T-helper 22 cell (primary cell): ENCODE measurements around the gene MAP4K2.

Experiments used
- DNase-seq: peaks from one replicate; pipeline ENCODE4 v3.0.0-alpha.2; 2020; ENCODE audit warnings: low read depth

MAP4K2 gene

DNA sequence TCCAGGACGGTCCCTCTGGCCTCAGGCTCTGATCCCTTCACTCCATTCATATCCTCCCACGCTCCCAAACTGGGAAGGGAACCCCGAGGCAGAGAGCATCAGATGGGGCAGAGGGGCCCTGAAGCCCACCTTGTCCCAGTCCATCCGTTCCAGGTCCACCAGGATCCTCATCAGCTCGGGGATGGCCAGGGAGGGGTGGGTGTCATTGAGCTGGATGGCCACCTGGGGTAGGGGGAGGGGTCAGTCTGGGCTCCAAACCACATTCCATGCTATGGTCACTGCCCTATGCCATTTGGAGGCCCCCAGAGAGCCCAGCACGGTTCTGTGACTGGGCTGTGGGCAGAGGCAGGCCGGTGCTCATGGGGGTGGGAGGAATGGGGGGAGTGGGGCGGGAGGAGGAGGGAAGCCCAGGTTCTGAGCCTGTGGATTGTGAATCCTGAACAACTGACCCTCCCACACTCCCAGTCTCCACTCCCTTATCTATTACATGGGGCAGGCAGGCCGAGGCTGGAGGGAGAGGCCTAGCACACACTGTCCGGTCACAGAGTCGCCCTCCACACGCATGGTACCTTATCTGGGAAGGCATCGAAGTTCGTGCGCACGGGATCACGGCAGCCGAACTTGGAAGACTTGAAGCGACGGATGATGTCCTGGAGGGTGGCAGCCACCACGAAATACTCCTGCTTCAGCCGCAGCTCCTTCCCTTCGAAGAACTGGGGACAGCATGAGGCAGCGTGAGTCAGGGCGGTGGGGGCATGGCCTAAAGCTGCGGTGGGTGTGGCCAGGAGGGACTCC is 48.7 kb downstream of the MAP4K2 start:
- no peak for DNase-seq

DNA sequence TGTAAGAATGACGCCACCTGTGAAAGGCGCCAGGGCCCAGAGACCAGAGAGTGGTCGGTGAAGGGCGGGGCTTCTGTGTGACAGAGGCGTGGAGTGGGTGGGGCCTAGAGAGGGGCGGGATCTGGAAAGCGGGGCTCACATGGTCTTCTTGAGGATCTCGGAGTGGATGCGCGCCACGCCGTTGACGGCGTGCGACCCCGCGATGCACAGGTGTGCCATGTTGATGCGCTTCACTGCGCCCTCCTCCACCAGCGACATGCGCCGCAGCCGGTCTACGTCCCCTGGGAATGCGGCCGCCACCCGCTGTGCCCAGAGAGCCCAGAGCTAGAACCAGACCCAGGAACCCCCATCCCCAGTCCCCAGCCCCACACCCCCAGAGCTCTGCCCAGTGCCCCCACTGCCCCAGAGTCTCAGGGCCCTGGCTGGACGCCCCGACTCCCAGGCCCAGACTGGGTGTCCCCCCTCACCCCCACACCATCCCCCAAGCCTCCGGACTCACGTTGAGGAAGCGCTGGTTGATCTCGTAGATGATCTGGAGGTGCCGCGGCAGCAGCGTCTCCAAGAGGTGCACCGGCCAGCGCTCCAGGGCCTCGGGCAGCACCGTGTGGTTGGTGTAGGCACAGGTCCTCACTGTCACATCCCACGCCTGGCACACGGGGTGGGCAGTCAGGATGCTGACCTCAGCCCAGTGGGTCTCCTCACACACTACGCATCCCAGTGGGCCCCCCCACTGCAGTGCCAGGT is 49.5 kb downstream of the MAP4K2 start:
- DNase-seq: no peak

- DNase-seq: no peak
These were observed 50.0 kb downstream of the MAP4K2 start for GRCh38 chr11:64753019-64753379.

- no peak for DNase-seq
These were observed 50.6 kb downstream of the MAP4K2 start for GRCh38 chr11:64752175-64752970.

GRCh38 chr11:64751580-64751979 is 51.4 kb downstream of the MAP4K2 start:
- no peak for DNase-seq

- DNase-seq: no peak
These were observed 51.9 kb downstream of the MAP4K2 start for GRCh38 chr11:64751136-64751535.

DNA sequence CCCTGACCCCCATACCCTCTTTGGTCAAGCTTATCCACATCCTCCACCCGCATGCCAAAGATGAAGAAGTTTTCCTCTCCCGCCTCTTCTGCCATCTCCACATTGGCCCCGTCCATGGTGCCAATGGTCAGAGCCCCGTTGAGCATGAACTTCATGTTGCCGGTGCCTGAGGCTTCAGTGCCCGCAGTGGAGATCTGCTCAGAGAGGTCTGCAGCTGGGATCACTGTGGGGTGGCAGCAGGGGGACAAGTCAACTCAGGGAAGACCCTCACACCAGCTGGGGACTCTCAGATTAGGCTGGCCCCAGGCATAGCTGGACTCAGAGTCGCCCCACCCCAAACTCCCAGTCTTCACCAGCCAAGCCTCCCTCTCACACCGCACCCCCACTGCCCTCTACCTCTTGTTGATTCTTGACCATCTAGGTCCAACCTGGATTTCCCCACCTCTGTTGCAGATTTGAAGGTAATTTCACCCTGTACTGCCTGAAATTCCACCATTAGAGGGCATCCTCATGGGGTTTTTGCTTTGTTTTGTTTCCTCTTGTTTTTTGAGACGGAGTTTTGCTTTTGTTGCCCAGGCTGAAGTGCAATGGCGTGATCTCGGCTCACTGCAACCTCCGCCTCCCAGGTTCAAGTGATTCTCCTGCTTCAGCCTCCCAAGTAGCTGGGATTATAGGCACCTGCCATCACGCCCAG is 52.5 kb downstream of the MAP4K2 start:
- DNase-seq: no peak

GRCh38 chr11:64747961-64748665 is 54.9 kb downstream of the MAP4K2 start:
- no peak for DNase-seq

DNA sequence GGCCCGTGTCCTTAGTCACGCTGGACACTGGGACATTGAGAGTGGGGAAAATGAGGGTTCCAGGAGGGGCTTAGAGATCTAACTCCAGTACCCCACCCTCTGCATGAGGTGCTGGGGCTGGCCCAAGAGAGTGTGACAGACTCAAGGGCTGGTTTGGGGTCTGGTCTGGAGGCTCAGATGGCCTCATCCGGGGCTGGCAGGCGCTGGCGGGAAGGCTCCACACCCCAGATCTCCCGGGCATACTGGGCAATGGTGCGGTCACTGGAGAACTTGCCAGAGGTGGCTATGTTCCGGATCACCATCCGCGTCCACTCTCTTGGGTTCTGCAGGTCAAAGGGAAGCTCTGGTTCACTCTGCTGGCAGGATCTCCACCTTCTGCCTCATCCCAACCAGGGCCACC is 56.5 kb downstream of the MAP4K2 start:
- no peak for DNase-seq

GRCh38 chr11:64745521-64746328 is 57.3 kb downstream of the MAP4K2 start:
- DNase-seq: peak; percentile 67

DNA sequence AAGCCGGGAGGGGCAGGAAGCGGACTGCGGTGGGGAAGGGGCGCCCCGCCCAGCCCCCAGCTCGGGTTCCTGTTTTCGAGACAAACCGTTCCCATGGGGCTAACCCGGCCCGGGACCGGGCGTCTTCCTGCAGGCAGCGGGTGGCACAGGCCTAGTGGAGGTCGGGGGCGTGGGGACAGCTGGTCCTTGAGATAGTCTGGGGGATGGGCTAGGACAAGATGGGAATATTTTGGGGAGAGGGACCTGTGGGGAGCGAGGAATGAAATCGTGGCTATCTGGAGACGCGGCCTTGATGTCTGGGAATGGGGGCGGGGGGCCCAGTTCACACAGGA is 57.9 kb downstream of the MAP4K2 start:
- DNase-seq: peak; percentile 80

DNA sequence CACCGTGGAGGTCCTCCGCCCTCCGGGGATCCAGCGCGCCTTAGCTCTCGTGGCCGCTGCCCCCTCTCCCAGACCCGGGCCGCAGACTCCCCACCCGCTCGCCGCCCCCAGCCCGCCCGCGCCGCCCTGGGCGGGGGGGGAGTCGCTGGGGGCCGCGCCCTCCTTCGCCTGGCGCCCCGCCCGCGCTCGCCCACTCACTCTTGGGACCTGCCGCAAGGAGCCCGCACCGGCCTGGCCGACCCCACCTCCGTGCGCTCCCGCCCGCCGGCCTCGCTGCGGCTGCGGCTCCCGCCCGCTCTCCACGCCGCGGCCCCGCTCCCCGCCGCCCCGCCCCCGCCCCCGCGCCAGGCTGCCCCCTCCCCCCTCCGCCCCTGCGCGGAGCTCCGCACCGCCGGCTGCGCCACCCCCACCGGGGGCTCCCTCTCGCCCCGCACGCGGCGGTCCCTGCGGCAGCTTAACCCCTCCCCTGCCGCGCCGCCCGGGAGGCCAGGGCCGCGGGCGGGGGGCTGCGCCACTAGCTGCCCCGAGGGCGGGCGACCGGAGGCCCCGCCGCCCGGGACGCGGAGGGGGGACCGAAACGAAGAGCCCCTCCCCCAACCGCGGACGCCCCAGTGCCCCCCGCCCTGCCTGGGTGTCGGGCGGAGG is 58.3 kb downstream of the MAP4K2 start:
- DNase-seq: peak; percentile 35

GRCh38 chr11:64743591-64744543 is 59.1 kb downstream of the MAP4K2 start, which contains the start of gene RASGRP2:
Gene RASGRP2, minus strand, starts transcription at chr11:64744142. Its CDS starts 1,276 bp downstream, at chr11:64742866.
- DNase-seq: peak; percentile 71

DNA sequence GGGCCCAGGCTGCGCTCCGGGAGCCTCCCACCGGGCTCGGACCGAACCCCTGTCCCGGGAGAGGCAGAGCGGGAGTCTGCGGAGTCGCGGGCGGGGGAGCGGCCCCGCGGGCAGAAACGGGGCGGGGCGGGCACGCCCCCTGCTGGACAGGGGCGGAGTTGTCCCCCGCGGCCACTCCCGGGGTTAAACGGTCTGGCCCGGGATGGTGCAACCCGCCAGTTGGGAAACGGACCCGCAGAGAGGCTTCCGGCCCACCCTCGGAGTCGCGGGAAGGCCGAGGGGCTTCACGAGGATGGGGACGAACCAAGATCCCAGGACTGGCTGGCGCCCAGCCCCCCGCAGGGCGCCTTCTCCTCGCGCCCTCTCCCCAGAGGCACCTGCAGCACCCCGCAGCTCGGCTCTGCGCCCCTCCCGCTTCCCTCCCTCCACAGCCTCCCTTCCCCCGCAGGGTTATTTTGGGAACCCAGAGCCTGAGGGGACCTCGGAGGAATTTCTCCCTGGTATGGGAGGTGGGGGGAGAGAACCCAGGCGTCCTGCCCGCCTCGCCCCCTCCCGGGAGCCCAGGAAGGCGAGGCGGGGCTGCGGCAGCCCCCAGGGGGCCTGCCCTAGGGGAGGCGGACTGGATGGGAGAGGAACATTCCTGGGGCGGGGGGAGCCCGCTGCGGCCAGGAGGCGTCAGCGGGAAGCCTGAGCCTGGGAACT is 60.0 kb downstream of the MAP4K2 start:
- peak; percentile 45 for DNase-seq

- DNase-seq: no peak
These were observed 60.7 kb downstream of the MAP4K2 start for GRCh38 chr11:64742087-64742888.

DNA sequence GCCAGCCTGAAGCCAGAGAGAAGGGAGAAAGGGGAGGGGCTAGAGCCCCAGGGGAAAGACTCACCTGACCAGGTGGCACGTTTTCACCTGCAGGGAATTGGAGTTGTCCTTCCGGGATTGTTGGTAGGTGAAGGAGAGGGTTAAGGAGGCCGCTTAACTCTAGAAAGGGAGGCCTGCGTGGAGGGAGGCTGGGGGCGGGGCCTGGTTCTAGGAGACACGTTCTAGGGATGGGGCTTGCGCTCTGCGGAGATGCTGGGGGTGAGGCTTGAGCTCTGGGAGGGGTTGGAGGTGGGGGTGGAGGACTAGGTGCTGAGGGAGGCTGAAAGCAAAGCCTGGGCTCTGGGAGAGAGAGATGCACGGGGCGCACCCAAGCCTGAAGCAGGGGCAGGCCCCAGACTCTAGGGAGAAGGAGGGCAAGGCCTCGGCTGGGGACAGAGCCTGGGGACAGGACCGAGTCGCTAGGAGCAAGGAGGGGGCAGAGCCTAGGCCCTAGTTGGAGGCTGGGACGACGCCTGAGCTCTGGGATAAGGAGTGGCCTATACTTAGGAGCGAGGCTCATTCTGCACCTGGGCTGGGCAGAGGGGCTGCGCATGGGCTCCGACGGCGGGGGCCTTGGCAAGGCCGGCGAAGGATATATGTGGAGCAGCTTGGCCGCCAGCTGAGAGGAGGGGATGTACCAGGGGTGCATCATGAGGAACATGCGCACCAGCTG is 61.5 kb downstream of the MAP4K2 start:
- no peak for DNase-seq

DNA sequence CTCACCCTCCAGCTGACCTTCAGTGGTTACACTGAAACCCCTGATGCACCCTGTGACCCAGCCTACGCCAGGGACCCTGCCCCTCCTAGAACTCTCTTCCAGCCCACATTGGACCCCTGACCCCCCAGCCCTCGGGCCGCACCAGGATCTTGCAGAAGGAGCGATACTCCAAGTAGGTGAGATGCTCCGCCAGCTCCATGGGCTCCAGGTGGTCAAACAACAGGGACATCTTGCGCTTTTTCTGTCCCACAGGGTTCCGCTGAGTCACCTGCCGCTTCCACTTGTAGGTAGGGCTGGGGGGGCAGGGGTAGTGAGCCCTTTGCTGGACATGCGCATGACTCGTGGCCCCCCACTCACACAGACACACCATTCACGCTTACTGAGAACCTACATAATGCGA is 63.1 kb downstream of the MAP4K2 start:
- DNase-seq: no peak
